Measurements from ENCODE around the gene FAM25A. TPM values are rescaled to one million over a fixed set of nuclear protein-coding genes. Genes with fewer than 3 reads are reported as not detected.

The FAM25A gene
- total RNA-seq, 1 experiment from 2014 or later: not detected

- H3K4me3 Mint-ChIP-seq (ENCODE audit: unreplicated experiment): no peak overlapping the region
- H3K27ac Mint-ChIP-seq (ENCODE audit: low read depth, unreplicated experiment): no peak overlapping the region
- H3K9me3 Mint-ChIP-seq (ENCODE audit: unreplicated experiment): no peaks in the 10 kb centered on the region
- H3K27me3 Mint-ChIP-seq (ENCODE audit: insufficient read depth, unreplicated experiment): no peaks in the 10 kb centered on the region
- POLR2A ChIA-PET: interaction anchor here (0.6 to 1.3 kb wide), 3 partner anchors 12 to 70 kb away, joined by 3 to 4 read pairs (median 4); no protein-coding TSS in a partner anchor
- CTCF ChIA-PET: interaction anchor here (0.6 to 0.7 kb wide), 2 partner anchors 106 to 107 kb away, joined by 3 to 4 read pairs; no protein-coding TSS in a partner anchor
- H3K4me1 Mint-ChIP-seq (ENCODE audit: insufficient read depth, unreplicated experiment): no peaks in the 10 kb centered on the region
- DNase-seq (ENCODE audit: unreplicated experiment): no peak
- TF ChIP-seq, protein P1, sequence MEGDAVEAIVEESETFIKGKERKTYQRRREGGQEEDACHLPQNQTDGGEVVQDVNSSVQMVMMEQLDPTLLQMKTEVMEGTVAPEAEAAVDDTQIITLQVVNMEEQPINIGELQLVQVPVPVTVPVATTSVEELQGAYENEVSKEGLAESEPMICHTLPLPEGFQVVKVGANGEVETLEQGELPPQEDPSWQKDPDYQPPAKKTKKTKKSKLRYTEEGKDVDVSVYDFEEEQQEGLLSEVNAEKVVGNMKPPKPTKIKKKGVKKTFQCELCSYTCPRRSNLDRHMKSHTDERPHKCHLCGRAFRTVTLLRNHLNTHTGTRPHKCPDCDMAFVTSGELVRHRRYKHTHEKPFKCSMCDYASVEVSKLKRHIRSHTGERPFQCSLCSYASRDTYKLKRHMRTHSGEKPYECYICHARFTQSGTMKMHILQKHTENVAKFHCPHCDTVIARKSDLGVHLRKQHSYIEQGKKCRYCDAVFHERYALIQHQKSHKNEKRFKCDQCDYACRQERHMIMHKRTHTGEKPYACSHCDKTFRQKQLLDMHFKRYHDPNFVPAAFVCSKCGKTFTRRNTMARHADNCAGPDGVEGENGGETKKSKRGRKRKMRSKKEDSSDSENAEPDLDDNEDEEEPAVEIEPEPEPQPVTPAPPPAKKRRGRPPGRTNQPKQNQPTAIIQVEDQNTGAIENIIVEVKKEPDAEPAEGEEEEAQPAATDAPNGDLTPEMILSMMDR (IDR thresholded peaks at IDR 0.05; ENCODE audit: unreplicated experiment): no peak
- BruUV-seq (replicated peaks): no TSS peak
- intact Hi-C loops (cut with micrococcal nuclease): no loop called here
- H3K36me3 Mint-ChIP-seq (ENCODE audit: insufficient read depth, unreplicated experiment): peaks cover 40% of the 10 kb centered on the region
Measured at GRCh38 chr10:87045434-87045938, 25.4 kb downstream of the FAM25A start.

GRCh38 chr10:87053111-87053510, 33.0 kb downstream of the FAM25A start:
- H3K27me3 Mint-ChIP-seq (ENCODE audit: insufficient read depth, unreplicated experiment): no peaks in the 10 kb centered on the region
- ChIA-PET CTCF (interaction anchor here (1.1 kb wide), 1 partner anchor 13 kb away, joined by 3 read pairs; no protein-coding TSS in a partner anchor), POLR2A (interaction anchor here (1.1 to 1.9 kb wide), 4 partner anchors 11 to 298 kb away, joined by 3 to 7 read pairs (median 6); no protein-coding TSS in a partner anchor)
- H3K4me3 Mint-ChIP-seq (ENCODE audit: unreplicated experiment): no peak overlapping the region
- H3K27ac Mint-ChIP-seq (ENCODE audit: low read depth, unreplicated experiment): no peak overlapping the region
- DNase-seq (ENCODE audit: unreplicated experiment): no peak
- intact Hi-C loops (cut with micrococcal nuclease): no loop called here
- BruUV-seq (replicated peaks): no TSS peak
- H3K9me3 Mint-ChIP-seq (ENCODE audit: unreplicated experiment): no peaks in the 10 kb centered on the region
- no peaks in the 10 kb centered on the region for H3K4me1 Mint-ChIP-seq (ENCODE audit: insufficient read depth, unreplicated experiment)
- TF ChIP-seq, protein P1 (IDR thresholded peaks at IDR 0.05; ENCODE audit: unreplicated experiment): no peak
- no peaks in the 10 kb centered on the region for H3K36me3 Mint-ChIP-seq (ENCODE audit: insufficient read depth, unreplicated experiment)

- H3K27ac Mint-ChIP-seq (ENCODE audit: low read depth, unreplicated experiment): no peak overlapping the region
- no peaks in the 10 kb centered on the region for H3K36me3 Mint-ChIP-seq (ENCODE audit: insufficient read depth, unreplicated experiment)
- no peaks in the 10 kb centered on the region for H3K4me1 Mint-ChIP-seq (ENCODE audit: insufficient read depth, unreplicated experiment)
- no TSS peak for BruUV-seq (replicated peaks)
- intact Hi-C loops (cut with micrococcal nuclease): no loop called here
- no peak for DNase-seq (ENCODE audit: unreplicated experiment)
- H3K27me3 Mint-ChIP-seq (ENCODE audit: insufficient read depth, unreplicated experiment): no peaks in the 10 kb centered on the region
- ChIA-PET CTCF (interaction anchor here (1.0 to 1.8 kb wide), 4 partner anchors 12 to 115 kb away, joined by 3 to 9 read pairs (median 4); no protein-coding TSS in a partner anchor), POLR2A (interaction anchor here (1.1 to 1.9 kb wide), 5 partner anchors 10 to 299 kb away, joined by 3 to 7 read pairs (median 5); no protein-coding TSS in a partner anchor)
- no peak overlapping the region for H3K4me3 Mint-ChIP-seq (ENCODE audit: unreplicated experiment)
- TF ChIP-seq, protein P1 (IDR thresholded peaks at IDR 0.05; ENCODE audit: unreplicated experiment): no peak
- H3K9me3 Mint-ChIP-seq (ENCODE audit: unreplicated experiment): no peaks in the 10 kb centered on the region
Measured at GRCh38 chr10:87053577-87054181, 33.6 kb downstream of the FAM25A start.
